Spinal cord (tissue), 10 donors: Measurements from ENCODE around the gene SKP1. TPM values are rescaled to one million over a fixed set of nuclear protein-coding genes. Genes with fewer than 3 reads are reported as not detected.

Experiments used
- DNase-seq, 6 donors: peaks; one replicate each; pipeline versions ENCODE4 v3.0.0 to v3.0.0-alpha.2; 2013 to 2015; ENCODE audit warnings: low spot score in 6 of 6, low read depth in 4 of 6
- H3K27ac ChIP-seq: one replicate; pipeline ENCODE4 v1.5.1; 2013; ENCODE audit warnings: low read depth, low read length, control low read depth
- H3K27me3 ChIP-seq: one replicate; pipeline ENCODE4 v1.6.1; 2013; ENCODE audit warnings: low read length; ENCODE audit not compliant: control insufficient read depth, insufficient read depth
- H3K36me3 ChIP-seq: one replicate; pipeline ENCODE4 v1.6.1; 2013; ENCODE audit warnings: low read length; ENCODE audit not compliant: control insufficient read depth, insufficient read depth
- H3K4me1 ChIP-seq: one replicate; pipeline ENCODE4 v1.6.1; 2013; ENCODE audit warnings: low read length; ENCODE audit not compliant: control insufficient read depth, insufficient read depth
- H3K4me3 ChIP-seq: one replicate; pipeline ENCODE4 v1.5.1; 2013; ENCODE audit warnings: low read depth, low read length, control low read depth
- H3K9me3 ChIP-seq: one replicate; pipeline ENCODE4 v1.6.1; 2013; ENCODE audit warnings: low read length; ENCODE audit not compliant: control insufficient read depth, insufficient read depth
- WGBS: methylation state at CpG from one replicate; pipeline ENCODE4 v1.1.5; 2013; ENCODE audit warnings: missing lambda C conversion rate; ENCODE audit not compliant: insufficient coverage; 5-methylcytosine and 5-hydroxymethylcytosine counted together
- polyA plus RNA-seq, 2 donors: library from polyadenylated mRNA; unstranded; fragments of 120-200 nt; gene quantifications; one replicate each; pipeline ENCODE4 v1.2.1, GENCODE V29; 2013; ENCODE audit not compliant: insufficient read length in 2 of 2
- total RNA-seq, 2 donors: library from RNA; depleted of rRNA in 1 of 2; stranded (reverse); fragments of 120-200 nt in 1 of 2; fragments of >200 nt in 1 of 2; gene quantifications; one replicate each; pipeline versions ENCODE4 v1.2.3 to v1.2.4, GENCODE V29; 2013 to 2014
- donor health status: healthy.

SKP1 gene
- total and polyA plus RNA-seq, 4 donors: 355 to 859 (median 596) TPM

DNA sequence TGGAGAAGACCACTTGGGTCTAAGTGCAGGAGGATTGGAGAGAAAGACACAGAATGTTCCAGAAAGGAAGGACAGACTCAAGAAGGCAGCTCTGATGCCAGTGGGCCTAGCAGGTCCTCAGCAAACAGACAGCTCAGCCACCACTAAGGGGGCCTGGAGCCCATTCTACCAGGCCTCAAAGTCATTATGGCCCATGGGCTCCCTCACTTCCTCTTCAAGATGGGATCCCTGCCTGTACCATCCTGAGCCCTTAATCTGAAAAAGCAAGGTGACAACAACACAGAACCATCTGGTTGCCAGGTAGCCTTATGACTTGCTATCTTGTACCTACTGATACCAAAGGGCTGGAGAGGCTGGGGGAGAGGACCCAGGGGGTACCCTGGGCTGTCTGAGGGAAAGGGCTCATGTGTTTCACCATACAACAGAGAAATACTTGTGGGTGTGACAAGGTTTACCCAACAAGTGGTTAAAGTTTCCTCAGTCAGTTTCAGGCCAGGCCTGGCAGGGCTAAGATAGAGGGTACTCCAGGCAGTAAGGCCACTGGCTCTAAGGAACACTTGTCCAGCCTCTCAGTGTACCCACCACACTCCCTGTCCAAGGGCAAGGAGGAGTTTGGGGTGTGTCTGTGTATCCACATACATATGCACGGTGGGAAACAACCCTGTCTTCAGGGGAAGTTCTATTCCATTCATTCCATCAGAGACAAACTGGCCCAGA lies 31.6 kb downstream of the SKP1 start:
- peaks cover 69% of the 10 kb centered on the region for H3K36me3 ChIP-seq
- H3K4me3 ChIP-seq: no peak overlapping the region
- no peak for DNase-seq
- peaks cover 32% of the 10 kb centered on the region for H3K4me1 ChIP-seq
- WGBS: no CpG with 5 or more reads among the region's 1 CpG
- no peaks in the 10 kb centered on the region for H3K9me3 ChIP-seq
- no peaks in the 10 kb centered on the region for H3K27me3 ChIP-seq
- no peak overlapping the region for H3K27ac ChIP-seq

DNA sequence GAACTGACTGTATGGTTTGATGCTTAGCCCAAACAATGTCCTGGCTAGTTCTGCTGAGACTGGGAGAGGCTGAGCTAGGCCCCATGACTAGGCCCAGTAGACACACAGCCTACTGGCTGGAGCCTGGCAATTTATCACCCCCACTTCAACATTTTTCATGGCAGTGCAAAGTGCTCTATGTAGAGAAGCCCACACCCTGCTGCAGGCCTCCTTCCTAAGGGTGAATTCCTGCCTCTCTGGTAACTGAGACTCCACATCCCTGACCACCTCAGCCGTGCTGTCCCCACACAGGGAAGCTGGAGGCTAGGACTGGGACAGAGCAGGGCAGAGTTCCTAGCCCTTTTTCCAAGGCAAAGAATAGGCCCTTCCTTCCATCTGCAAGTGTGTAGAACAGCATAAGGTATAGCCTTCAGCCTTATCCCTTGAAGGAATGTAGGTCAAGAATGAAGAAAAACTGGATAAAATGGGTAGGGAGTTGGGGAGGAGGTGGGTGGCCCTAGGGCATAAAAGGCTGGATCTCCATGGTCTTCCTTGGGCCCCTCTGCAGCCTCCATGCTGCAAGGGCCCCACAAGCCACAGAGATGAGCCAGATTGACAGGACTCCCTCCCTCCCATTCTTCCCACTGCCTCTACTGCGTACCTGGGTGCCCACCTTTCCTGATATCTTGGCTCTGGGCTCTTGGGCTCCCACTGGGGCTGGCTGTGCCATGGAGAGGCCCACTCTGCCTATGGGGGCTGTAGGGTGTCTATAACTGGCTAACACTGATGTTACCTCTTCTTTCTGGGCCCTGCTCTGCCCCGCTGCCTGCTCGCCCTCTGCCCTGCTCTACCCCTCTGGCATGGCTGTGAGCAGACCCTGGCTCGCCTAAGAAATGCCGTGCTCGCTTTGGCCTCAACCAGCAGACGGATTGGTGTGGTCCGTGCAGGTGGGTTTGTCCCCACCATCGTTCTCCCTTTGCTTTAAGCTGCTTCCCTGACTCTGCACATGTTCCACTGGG lies 32.5 kb downstream of the SKP1 start:
- Histone ChIP-seq H3K4me3 (no peak overlapping the region), H3K36me3 (peaks cover 78% of the 10 kb centered on the region), H3K27ac (no peak overlapping the region), H3K27me3 (no peaks in the 10 kb centered on the region), H3K9me3 (no peaks in the 10 kb centered on the region), H3K4me1 (peaks cover 34% of the 10 kb centered on the region)
- no peak for DNase-seq
- WGBS: 97% methylated on average over 9 of the region's 10 CpGs

DNA sequence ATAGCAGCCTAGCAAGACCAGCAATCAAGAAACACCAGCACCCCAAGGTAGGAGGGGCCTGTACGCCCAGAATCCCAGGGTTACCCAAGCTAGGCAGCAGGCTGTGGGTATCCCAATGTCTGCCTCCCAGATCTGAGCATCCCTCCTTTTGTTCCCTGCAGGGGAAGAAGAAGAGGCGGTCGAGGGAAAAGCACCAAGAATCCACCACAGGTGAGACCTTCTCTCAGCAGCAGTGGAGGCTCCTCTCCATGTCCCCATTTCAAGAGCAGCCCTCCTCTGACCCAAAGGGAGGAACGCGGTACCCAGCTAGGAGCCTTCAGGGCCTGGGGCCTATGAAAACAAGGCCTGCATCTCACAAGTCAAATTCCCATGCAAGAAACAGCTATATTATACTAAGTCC lies 33.3 kb downstream of the SKP1 start:
- H3K4me3 ChIP-seq: no peak overlapping the region
- H3K36me3 ChIP-seq: peaks cover 85% of the 10 kb centered on the region
- H3K27me3 ChIP-seq: no peaks in the 10 kb centered on the region
- DNase-seq: no peak
- no peaks in the 10 kb centered on the region for H3K9me3 ChIP-seq
- H3K27ac ChIP-seq: no peak overlapping the region
- H3K4me1 ChIP-seq: peaks cover 35% of the 10 kb centered on the region
- WGBS: no CpG with 5 or more reads among the region's 5 CpGs

DNA sequence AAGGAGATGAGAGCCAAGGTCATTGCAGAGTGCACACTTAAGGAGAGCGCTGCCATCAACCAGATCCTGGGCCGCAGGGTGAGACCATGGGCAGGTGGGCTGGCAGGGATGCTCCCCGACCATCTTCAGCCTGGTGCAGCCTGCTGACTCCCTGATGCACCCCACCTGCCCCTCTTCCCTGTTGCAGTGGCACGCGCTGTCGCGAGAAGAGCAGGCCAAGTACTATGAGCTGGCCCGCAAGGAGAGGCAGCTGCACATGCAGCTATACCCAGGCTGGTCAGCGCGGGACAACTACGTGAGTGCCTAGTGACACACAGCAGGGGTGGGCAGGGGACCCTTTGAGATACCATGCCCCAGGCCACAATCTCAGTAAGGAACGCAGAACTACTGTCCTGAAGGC lies 33.9 kb downstream of the SKP1 start:
- Histone ChIP-seq H3K27me3 (no peaks in the 10 kb centered on the region), H3K9me3 (no peaks in the 10 kb centered on the region), H3K4me1 (peaks cover 35% of the 10 kb centered on the region), H3K4me3 (no peak overlapping the region), H3K36me3 (peaks cover 87% of the 10 kb centered on the region), H3K27ac (no peak overlapping the region)
- no peak for DNase-seq
- 93% methylated on average over 12 of the region's 12 CpGs for WGBS

DNA sequence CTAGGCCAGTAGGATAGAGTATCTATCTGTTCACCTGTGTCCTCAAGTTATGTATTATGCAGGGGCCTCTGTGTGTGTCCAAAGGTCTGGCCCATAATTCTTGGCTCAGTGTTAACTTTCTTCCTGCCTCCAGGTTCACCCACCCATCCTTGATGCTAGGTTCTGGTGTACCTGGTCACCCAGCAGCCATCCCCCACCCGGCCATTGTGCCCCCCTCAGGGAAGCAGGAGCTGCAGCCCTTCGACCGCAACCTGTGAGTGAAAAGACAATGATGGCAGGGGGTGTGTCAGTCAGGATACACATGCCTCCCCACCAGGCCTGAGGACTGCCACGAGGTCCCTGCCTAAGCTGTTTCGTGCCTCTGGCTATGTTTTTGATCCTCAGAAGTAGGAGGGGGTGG lies 34.7 kb downstream of the SKP1 start:
- H3K36me3 ChIP-seq: peaks cover 87% of the 10 kb centered on the region

DNA sequence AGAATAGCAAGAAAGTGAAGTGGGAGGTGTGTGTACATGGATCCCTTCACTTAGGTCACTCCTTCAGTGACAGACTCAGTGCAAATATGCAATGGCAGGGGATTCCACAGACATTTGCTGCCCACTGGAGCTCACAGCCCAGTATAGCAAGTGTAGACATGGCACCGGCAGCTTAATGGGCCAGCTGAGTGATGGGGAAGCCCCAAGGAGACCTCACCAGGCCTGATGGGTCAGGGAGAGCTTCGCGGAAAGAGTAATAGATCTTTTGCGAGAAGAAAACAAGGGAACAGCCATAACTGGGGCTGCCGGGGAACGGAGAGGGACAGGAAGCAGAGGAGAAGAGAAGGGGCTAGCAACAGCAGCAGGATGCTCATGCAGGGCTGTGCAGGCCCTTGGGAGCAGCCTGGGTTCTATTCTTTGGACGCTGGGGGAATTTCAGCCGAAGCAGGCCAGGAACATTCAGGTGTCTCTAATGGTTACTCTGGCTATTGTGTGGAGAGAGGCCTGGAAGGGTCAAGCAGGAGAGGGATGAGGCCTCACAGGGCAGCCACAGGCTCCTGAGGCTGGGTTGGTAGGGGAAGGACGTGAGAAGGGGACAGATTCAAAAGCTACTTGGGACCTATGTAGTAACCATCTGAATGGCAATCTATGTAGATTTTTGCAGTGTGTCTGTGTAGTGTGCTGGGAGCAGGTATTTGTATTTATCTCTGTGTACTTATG lies 35.3 kb downstream of the SKP1 start:
- Histone ChIP-seq H3K27me3 (no peaks in the 10 kb centered on the region), H3K4me1 (peaks cover 33% of the 10 kb centered on the region), H3K4me3 (no peak overlapping the region), H3K27ac (no peak overlapping the region), H3K36me3 (peaks cover 88% of the 10 kb centered on the region), H3K9me3 (no peaks in the 10 kb centered on the region)
- DNase-seq: peak in 1 of 6 donors; percentile 25
- WGBS: 73% methylated on average over 9 of the region's 9 CpGs

More for the DNA sequence above, 34.7 kb downstream of the SKP1 start:
- Histone ChIP-seq H3K4me3 (no peak overlapping the region), H3K4me1 (peaks cover 29% of the 10 kb centered on the region), H3K9me3 (no peaks in the 10 kb centered on the region), H3K27ac (no peak overlapping the region), H3K27me3 (no peaks in the 10 kb centered on the region)
- DNase-seq: no peak
- WGBS: 78% methylated on average over 4 of the region's 5 CpGs

DNA sequence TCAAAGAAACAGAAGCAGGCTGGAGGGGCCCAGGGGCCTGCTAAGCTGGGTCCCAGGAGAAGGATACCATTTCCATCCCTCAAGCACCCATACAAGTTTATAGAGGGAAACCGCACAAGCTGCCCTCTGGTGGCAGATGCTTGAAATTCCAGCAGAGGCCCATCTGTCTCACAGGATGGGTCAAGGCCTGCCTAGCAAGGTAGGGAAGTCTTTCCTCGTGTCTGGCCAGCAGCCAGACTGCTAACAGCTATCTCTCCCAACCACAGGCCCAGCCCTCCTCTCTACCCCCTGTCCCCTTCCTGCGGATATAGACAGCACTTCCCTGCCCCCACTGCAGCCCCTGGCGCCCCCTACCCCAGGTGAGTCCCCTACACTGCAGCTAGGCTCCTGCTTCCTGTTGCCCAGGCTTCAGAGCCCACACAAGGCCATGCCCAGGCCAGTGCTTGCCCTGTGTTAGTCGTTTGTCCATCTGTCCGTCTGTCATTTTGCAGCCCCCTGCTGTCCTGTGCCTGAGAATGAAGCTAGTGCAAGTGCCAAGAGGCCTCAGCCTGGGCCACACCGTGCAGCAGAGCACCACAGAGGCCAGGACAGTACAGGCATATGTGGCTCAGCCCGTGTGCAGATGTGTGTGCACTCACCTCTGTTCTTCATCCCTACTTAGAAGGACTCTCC lies 36.1 kb downstream of the SKP1 start:
- 48% methylated on average over 6 of the region's 8 CpGs for WGBS
- no peak overlapping the region for H3K4me3 ChIP-seq
- H3K9me3 ChIP-seq: no peaks in the 10 kb centered on the region
- no peak overlapping the region for H3K27ac ChIP-seq
- DNase-seq: peak in 4 of 6 donors; percentile 35 to 86 (median 59)
- H3K4me1 ChIP-seq: peaks cover 29% of the 10 kb centered on the region
- H3K36me3 ChIP-seq: peaks cover 90% of the 10 kb centered on the region
- no peaks in the 10 kb centered on the region for H3K27me3 ChIP-seq

DNA sequence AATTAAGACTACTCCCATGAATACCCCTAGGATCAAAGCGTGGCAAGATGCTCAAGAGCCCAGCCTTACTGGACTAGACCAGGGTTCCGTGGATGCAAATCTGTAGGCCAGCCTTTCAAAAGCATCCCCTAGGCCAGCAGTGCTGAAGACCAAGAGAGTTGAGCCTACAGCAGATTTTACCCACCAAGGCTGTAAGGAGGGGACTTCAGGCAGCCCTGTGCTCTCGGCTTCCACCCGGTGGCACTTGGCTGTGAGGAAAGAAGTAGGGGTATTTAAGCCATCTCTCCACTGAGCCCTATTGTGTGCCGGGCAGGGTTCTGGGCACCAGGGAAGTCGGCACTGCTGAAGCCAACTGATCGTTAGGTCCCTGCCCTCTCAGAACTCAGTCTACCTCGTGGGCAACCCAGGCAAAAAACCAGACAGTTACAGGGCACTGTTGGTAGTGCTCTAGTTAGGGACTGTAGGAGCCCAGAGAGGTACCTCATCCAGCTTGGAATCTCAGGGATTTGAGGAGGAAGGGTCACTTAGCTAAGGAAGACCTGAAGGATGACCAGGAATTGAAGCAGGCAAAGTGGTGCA lies 36.8 kb downstream of the SKP1 start:
- Histone ChIP-seq H3K27ac (no peak overlapping the region), H3K9me3 (no peaks in the 10 kb centered on the region), H3K4me3 (no peak overlapping the region), H3K36me3 (peaks cover 88% of the 10 kb centered on the region), H3K4me1 (peaks cover 29% of the 10 kb centered on the region), H3K27me3 (no peaks in the 10 kb centered on the region)
- 96% methylated on average over 7 of the region's 8 CpGs for WGBS
- no peak for DNase-seq
